ENCODE measurements around the gene OTOS. TPM values are rescaled to one million over a fixed set of nuclear protein-coding genes. Genes with fewer than 3 reads are reported as not detected.

Gene OTOS
- total and polyA plus RNA-seq, 4 donors: not detected

DNA sequence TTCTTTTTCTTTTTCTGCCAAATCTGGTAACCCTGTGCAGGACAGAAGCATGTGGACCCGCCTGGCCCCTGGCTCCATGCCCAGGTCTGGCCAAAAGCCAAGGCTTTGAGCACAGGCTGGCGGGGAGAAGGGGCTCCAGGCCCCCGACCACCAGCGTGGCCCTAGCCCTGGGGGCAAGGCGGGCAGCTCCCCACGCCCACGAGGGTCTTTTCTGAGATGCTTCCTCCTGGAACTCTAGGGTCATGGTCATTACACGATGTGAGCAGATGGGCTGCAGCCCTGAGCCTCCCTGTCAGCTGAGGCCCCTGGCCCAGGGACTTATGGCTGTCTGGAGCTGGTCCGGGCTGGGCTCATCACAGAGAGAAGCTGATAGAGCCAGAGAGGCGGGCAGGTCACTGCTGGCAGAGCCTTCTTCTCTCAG, 5.7 kb upstream of the OTOS start:
- H3K4me3 ChIP-seq (ENCODE audit: low read depth in 1 of 3, low read length in 3 of 3): no peak overlapping the region
- no peak overlapping the region for H3K27ac ChIP-seq (ENCODE audit: low read depth in 1 of 2, low read length in 2 of 2)
- no peak overlapping the region for H3K9ac ChIP-seq (ENCODE audit: low read depth in 1 of 2, low read length in 2 of 2)
- no peak for DNase-seq (ENCODE audit: low spot score)
- H3K9me3 ChIP-seq (ENCODE audit: control insufficient read depth in 4 of 4, low read length in 3 of 4): no peaks in the 10 kb centered on the region
- no peaks in the 10 kb centered on the region for H3K4me1 ChIP-seq (ENCODE audit: control insufficient read depth in 4 of 4, insufficient read depth in 4 of 4, low read length in 3 of 4)
- 44% methylated on average over 10 of the region's 10 CpGs for WGBS
- H3K36me3 ChIP-seq (ENCODE audit: control insufficient read depth in 4 of 4, insufficient read depth in 3 of 4, low read depth in 1 of 4, low read length in 3 of 4): no peaks in the 10 kb centered on the region
- H3K27me3 ChIP-seq (ENCODE audit: control insufficient read depth in 4 of 4, insufficient read depth in 4 of 4, low read length in 3 of 4): peaks cover 0 to 3% (median under 1%) of the 10 kb centered on the region in 4 donors
- TF ChIP-seq FOXA2 (IDR thresholded peaks at IDR 0.05) (no peak), ZBTB33 (IDR thresholded peaks at IDR 0.05) (no peak), RAD21 (IDR thresholded peaks at IDR 0.05) (no peak), FOXA1 (IDR thresholded peaks at IDR 0.05) (no peak)

DNA sequence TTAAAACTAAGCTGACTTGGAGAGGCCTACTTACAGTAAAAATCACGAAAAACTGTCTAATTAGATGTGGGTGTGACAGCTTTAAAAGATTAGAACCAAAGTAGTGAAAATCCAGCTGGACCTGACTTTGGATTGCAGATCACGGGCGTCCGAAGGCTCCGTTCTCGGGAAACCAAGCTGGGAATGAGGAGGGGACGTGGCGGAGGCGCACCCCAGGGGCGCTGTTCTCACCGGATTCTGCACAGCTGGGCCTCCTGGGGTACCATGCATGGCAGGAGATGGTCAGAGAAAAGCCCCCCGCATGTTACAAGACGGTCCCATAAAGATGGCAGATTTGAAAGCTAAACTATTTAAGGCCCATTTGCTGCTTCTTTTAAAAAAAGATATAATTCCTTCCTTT, 5.0 kb upstream of the OTOS start:
- Histone ChIP-seq H3K4me1 (ENCODE audit: control insufficient read depth in 4 of 4, insufficient read depth in 4 of 4, low read length in 3 of 4) (no peaks in the 10 kb centered on the region), H3K27me3 (ENCODE audit: control insufficient read depth in 4 of 4, insufficient read depth in 4 of 4, low read length in 3 of 4) (peaks cover 0 to 3% (median under 1%) of the 10 kb centered on the region in 4 donors), H3K9me3 (ENCODE audit: control insufficient read depth in 4 of 4, low read length in 3 of 4) (no peaks in the 10 kb centered on the region), H3K9ac (ENCODE audit: low read depth in 1 of 2, low read length in 2 of 2) (no peak overlapping the region), H3K4me3 (ENCODE audit: low read depth in 1 of 3, low read length in 3 of 3) (no peak overlapping the region), H3K27ac (ENCODE audit: low read depth in 1 of 2, low read length in 2 of 2) (no peak overlapping the region), H3K36me3 (ENCODE audit: control insufficient read depth in 4 of 4, insufficient read depth in 3 of 4, low read depth in 1 of 4, low read length in 3 of 4) (no peaks in the 10 kb centered on the region)
- 60% methylated on average over 13 of the region's 13 CpGs for WGBS
- no peak for DNase-seq (ENCODE audit: low spot score)
- TF ChIP-seq, protein P1, sequence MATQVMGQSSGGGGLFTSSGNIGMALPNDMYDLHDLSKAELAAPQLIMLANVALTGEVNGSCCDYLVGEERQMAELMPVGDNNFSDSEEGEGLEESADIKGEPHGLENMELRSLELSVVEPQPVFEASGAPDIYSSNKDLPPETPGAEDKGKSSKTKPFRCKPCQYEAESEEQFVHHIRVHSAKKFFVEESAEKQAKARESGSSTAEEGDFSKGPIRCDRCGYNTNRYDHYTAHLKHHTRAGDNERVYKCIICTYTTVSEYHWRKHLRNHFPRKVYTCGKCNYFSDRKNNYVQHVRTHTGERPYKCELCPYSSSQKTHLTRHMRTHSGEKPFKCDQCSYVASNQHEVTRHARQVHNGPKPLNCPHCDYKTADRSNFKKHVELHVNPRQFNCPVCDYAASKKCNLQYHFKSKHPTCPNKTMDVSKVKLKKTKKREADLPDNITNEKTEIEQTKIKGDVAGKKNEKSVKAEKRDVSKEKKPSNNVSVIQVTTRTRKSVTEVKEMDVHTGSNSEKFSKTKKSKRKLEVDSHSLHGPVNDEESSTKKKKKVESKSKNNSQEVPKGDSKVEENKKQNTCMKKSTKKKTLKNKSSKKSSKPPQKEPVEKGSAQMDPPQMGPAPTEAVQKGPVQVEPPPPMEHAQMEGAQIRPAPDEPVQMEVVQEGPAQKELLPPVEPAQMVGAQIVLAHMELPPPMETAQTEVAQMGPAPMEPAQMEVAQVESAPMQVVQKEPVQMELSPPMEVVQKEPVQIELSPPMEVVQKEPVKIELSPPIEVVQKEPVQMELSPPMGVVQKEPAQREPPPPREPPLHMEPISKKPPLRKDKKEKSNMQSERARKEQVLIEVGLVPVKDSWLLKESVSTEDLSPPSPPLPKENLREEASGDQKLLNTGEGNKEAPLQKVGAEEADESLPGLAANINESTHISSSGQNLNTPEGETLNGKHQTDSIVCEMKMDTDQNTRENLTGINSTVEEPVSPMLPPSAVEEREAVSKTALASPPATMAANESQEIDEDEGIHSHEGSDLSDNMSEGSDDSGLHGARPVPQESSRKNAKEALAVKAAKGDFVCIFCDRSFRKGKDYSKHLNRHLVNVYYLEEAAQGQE (IDR thresholded peaks at IDR 0.05): no peak
- TF ChIP-seq GABPA (IDR thresholded peaks at IDR 0.05 in 1 of 2, conservative IDR thresholded peaks at IDR 0.05 in 1 of 2) (no peak), RXRA (IDR thresholded peaks at IDR 0.05) (no peak), EGR1 (IDR thresholded peaks at IDR 0.05; ENCODE audit: low read depth in 2 of 2) (no peak), FOXA2 (IDR thresholded peaks at IDR 0.05) (no peak), YY1 (IDR thresholded peaks at IDR 0.05) (no peak), TAF1 (conservative IDR thresholded peaks at IDR 0.05) (no peak), NR2F2 (IDR thresholded peaks at IDR 0.05) (no peak)

DNA sequence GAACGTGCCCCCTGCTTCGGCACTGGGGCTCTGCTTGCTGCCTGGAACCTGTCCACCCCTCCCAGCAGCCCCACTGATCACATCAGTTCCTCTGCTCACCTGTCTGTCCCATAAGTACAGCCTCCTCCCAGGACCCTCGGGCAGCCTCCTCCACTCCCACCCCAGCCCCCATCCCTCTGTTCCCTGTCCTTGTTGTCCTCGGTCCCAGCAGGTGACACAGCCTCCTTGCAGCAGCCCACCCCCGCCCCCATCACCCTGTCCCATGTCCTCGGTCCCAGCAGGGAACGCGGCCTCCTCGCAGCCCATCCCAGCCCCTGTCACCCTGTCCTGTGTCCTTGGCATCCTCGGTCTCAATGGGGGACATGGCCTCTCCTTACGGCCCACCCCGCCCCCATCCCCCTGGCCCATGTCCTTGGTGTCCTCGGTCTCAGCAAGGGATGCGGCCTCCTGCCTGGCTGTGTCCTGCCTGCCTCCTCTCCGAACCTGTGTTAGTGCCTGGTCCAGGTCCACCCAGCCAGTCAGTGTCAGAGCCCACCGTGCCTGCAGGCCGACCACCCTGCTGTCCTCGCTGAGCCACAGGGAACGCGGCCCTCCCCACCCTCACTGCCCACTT, 4.3 kb upstream of the OTOS start:
- H3K4me1 ChIP-seq (ENCODE audit: control insufficient read depth in 4 of 4, insufficient read depth in 4 of 4, low read length in 3 of 4): no peaks in the 10 kb centered on the region
- H3K9ac ChIP-seq (ENCODE audit: low read depth in 1 of 2, low read length in 2 of 2): no peak overlapping the region
- no peak for DNase-seq (ENCODE audit: low spot score)
- no peaks in the 10 kb centered on the region for H3K36me3 ChIP-seq (ENCODE audit: control insufficient read depth in 4 of 4, insufficient read depth in 3 of 4, low read depth in 1 of 4, low read length in 3 of 4)
- no peaks in the 10 kb centered on the region for H3K9me3 ChIP-seq (ENCODE audit: control insufficient read depth in 4 of 4, low read length in 3 of 4)
- 74% methylated on average over 20 of the region's 20 CpGs for WGBS
- no peak overlapping the region for H3K27ac ChIP-seq (ENCODE audit: low read depth in 1 of 2, low read length in 2 of 2)
- peaks cover 0 to 2% (median under 1%) of the 10 kb centered on the region in 4 donors for H3K27me3 ChIP-seq (ENCODE audit: control insufficient read depth in 4 of 4, insufficient read depth in 4 of 4, low read length in 3 of 4)
- H3K4me3 ChIP-seq (ENCODE audit: low read depth in 1 of 3, low read length in 3 of 3): no peak overlapping the region
- no peak for TF ChIP-seq ZBTB33 (IDR thresholded peaks at IDR 0.05)
- no peak for TF ChIP-seq ATF3 (IDR thresholded peaks at IDR 0.05)
- no peak for TF ChIP-seq HNF4A (conservative IDR thresholded peaks at IDR 0.05)
- no peak for TF ChIP-seq SP1 (IDR thresholded peaks at IDR 0.05)
- TF ChIP-seq MAX (IDR thresholded peaks at IDR 0.05): no peak
- TF ChIP-seq CTCF (IDR thresholded peaks at IDR 0.05; ENCODE audit: low read depth, low read length, missing input control): no peak
- no peak for TF ChIP-seq EGR1 (IDR thresholded peaks at IDR 0.05; ENCODE audit: low read depth in 2 of 2)
- TF ChIP-seq JUND (IDR thresholded peaks at IDR 0.05): no peak

Data from liver (tissue), 9 donors.